ENCODE data around the gene LPAR3.

Gene LPAR3

GRCh38 chr1:84855168-84855567 is 37.8 kb downstream of the LPAR3 start:
- Histone ChIP-seq H3K27ac (ENCODE audit: low read length) (no peak overlapping the region), H3K4me3 (ENCODE audit: low read depth in 1 of 2, low read length in 2 of 2) (no peak overlapping the region), H3K4me1 (ENCODE audit: control insufficient read depth in 1 of 2, insufficient read depth in 2 of 2, low read length in 2 of 2) (no peaks in the 10 kb centered on the region), H3K27me3 (ENCODE audit: low read depth, low read length) (no peaks in the 10 kb centered on the region), H3K36me3 (ENCODE audit: control insufficient read depth in 1 of 2, insufficient read depth in 2 of 2, low read length in 2 of 2) (no peaks in the 10 kb centered on the region), H3K9me3 (ENCODE audit: control insufficient read depth in 1 of 2, low read length in 2 of 2) (no peaks in the 10 kb centered on the region)

GRCh38 chr1:84853741-84854721 is 39.0 kb downstream of the LPAR3 start:
- H3K9me3 ChIP-seq (ENCODE audit: control insufficient read depth in 1 of 2, low read length in 2 of 2) = no peaks in the 10 kb centered on the region
- no peaks in the 10 kb centered on the region for H3K4me1 ChIP-seq (ENCODE audit: control insufficient read depth in 1 of 2, insufficient read depth in 2 of 2, low read length in 2 of 2)
- H3K36me3 ChIP-seq (ENCODE audit: control insufficient read depth in 1 of 2, insufficient read depth in 2 of 2, low read length in 2 of 2) = no peaks in the 10 kb centered on the region
- H3K27ac ChIP-seq (ENCODE audit: low read length) = no peak overlapping the region
- H3K27me3 ChIP-seq (ENCODE audit: low read depth, low read length) = no peaks in the 10 kb centered on the region
- no peak overlapping the region for H3K4me3 ChIP-seq (ENCODE audit: low read depth in 1 of 2, low read length in 2 of 2)

GRCh38 chr1:84851839-84852238 is 41.2 kb downstream of the LPAR3 start:
- Histone ChIP-seq H3K27me3 (ENCODE audit: low read depth, low read length) (no peaks in the 10 kb centered on the region), H3K27ac (ENCODE audit: low read length) (no peak overlapping the region), H3K4me3 (ENCODE audit: low read depth in 1 of 2, low read length in 2 of 2) (no peak overlapping the region), H3K36me3 (ENCODE audit: control insufficient read depth in 1 of 2, insufficient read depth in 2 of 2, low read length in 2 of 2) (no peaks in the 10 kb centered on the region), H3K9me3 (ENCODE audit: control insufficient read depth in 1 of 2, low read length in 2 of 2) (no peaks in the 10 kb centered on the region), H3K4me1 (ENCODE audit: control insufficient read depth in 1 of 2, insufficient read depth in 2 of 2, low read length in 2 of 2) (peaks cover 0 to 9% of the 10 kb centered on the region in 2 donors)

GRCh38 chr1:84849357-84849975 is 43.5 kb downstream of the LPAR3 start:
- H3K27ac ChIP-seq (ENCODE audit: low read length) = no peak overlapping the region

GRCh38 chr1:84847253-84848250 is 45.5 kb downstream of the LPAR3 start:
- no peaks in the 10 kb centered on the region for H3K27me3 ChIP-seq (ENCODE audit: low read depth, low read length)
- H3K4me1 ChIP-seq (ENCODE audit: control insufficient read depth in 1 of 2, insufficient read depth in 2 of 2, low read length in 2 of 2) = peaks cover 0 to 9% of the 10 kb centered on the region in 2 donors
- H3K9me3 ChIP-seq (ENCODE audit: control insufficient read depth in 1 of 2, low read length in 2 of 2) = no peaks in the 10 kb centered on the region
- H3K27ac ChIP-seq (ENCODE audit: low read length) = no peak overlapping the region
- no peaks in the 10 kb centered on the region for H3K36me3 ChIP-seq (ENCODE audit: control insufficient read depth in 1 of 2, insufficient read depth in 2 of 2, low read length in 2 of 2)
- no peak overlapping the region for H3K4me3 ChIP-seq (ENCODE audit: low read depth in 1 of 2, low read length in 2 of 2)

More at GRCh38 chr1:84849357-84849975, 43.5 kb downstream of the LPAR3 start:
- Histone ChIP-seq H3K4me1 (ENCODE audit: control insufficient read depth in 1 of 2, insufficient read depth in 2 of 2, low read length in 2 of 2) (peaks cover 0 to 9% of the 10 kb centered on the region in 2 donors), H3K4me3 (ENCODE audit: low read depth in 1 of 2, low read length in 2 of 2) (no peak overlapping the region), H3K27me3 (ENCODE audit: low read depth, low read length) (no peaks in the 10 kb centered on the region), H3K36me3 (ENCODE audit: control insufficient read depth in 1 of 2, insufficient read depth in 2 of 2, low read length in 2 of 2) (no peaks in the 10 kb centered on the region), H3K9me3 (ENCODE audit: control insufficient read depth in 1 of 2, low read length in 2 of 2) (no peaks in the 10 kb centered on the region)

- no peaks in the 10 kb centered on the region for H3K36me3 ChIP-seq (ENCODE audit: control insufficient read depth in 1 of 2, insufficient read depth in 2 of 2, low read length in 2 of 2)
- no peak overlapping the region for H3K4me3 ChIP-seq (ENCODE audit: low read depth in 1 of 2, low read length in 2 of 2)
- peaks cover 0 to 9% of the 10 kb centered on the region in 2 donors for H3K4me1 ChIP-seq (ENCODE audit: control insufficient read depth in 1 of 2, insufficient read depth in 2 of 2, low read length in 2 of 2)
- H3K27ac ChIP-seq (ENCODE audit: low read length) = no peak overlapping the region
- H3K27me3 ChIP-seq (ENCODE audit: low read depth, low read length) = no peaks in the 10 kb centered on the region
- no peaks in the 10 kb centered on the region for H3K9me3 ChIP-seq (ENCODE audit: control insufficient read depth in 1 of 2, low read length in 2 of 2)
Observed at GRCh38 chr1:84846387-84846786, 46.6 kb downstream of the LPAR3 start.

- Histone ChIP-seq H3K4me3 (ENCODE audit: low read depth in 1 of 2, low read length in 2 of 2) (no peak overlapping the region), H3K36me3 (ENCODE audit: control insufficient read depth in 1 of 2, insufficient read depth in 2 of 2, low read length in 2 of 2) (no peaks in the 10 kb centered on the region), H3K4me1 (ENCODE audit: control insufficient read depth in 1 of 2, insufficient read depth in 2 of 2, low read length in 2 of 2) (peaks cover 0 to 9% of the 10 kb centered on the region in 2 donors), H3K9me3 (ENCODE audit: control insufficient read depth in 1 of 2, low read length in 2 of 2) (no peaks in the 10 kb centered on the region), H3K27ac (ENCODE audit: low read length) (no peak overlapping the region), H3K27me3 (ENCODE audit: low read depth, low read length) (no peaks in the 10 kb centered on the region)
Observed at GRCh38 chr1:84845357-84845756, 47.6 kb downstream of the LPAR3 start.

GRCh38 chr1:84844094-84844493 is 48.9 kb downstream of the LPAR3 start:
- Histone ChIP-seq H3K9me3 (ENCODE audit: control insufficient read depth in 1 of 2, low read length in 2 of 2) (no peaks in the 10 kb centered on the region), H3K36me3 (ENCODE audit: control insufficient read depth in 1 of 2, insufficient read depth in 2 of 2, low read length in 2 of 2) (no peaks in the 10 kb centered on the region), H3K4me3 (ENCODE audit: low read depth in 1 of 2, low read length in 2 of 2) (no peak overlapping the region), H3K27me3 (ENCODE audit: low read depth, low read length) (no peaks in the 10 kb centered on the region), H3K4me1 (ENCODE audit: control insufficient read depth in 1 of 2, insufficient read depth in 2 of 2, low read length in 2 of 2) (peaks cover 0 to 9% of the 10 kb centered on the region in 2 donors), H3K27ac (ENCODE audit: low read length) (no peak overlapping the region)

GRCh38 chr1:84842748-84843231 is 50.2 kb downstream of the LPAR3 start:
- no peaks in the 10 kb centered on the region for H3K27me3 ChIP-seq (ENCODE audit: low read depth, low read length)
- H3K4me1 ChIP-seq (ENCODE audit: control insufficient read depth in 1 of 2, insufficient read depth in 2 of 2, low read length in 2 of 2) = peaks cover 0 to 8% of the 10 kb centered on the region in 2 donors
- no peak overlapping the region for H3K27ac ChIP-seq (ENCODE audit: low read length)
- no peaks in the 10 kb centered on the region for H3K9me3 ChIP-seq (ENCODE audit: control insufficient read depth in 1 of 2, low read length in 2 of 2)
- H3K36me3 ChIP-seq (ENCODE audit: control insufficient read depth in 1 of 2, insufficient read depth in 2 of 2, low read length in 2 of 2) = no peaks in the 10 kb centered on the region
- no peak overlapping the region for H3K4me3 ChIP-seq (ENCODE audit: low read depth in 1 of 2, low read length in 2 of 2)

- H3K9me3 ChIP-seq (ENCODE audit: control insufficient read depth in 1 of 2, low read length in 2 of 2) = no peaks in the 10 kb centered on the region
- no peak overlapping the region for H3K4me3 ChIP-seq (ENCODE audit: low read depth in 1 of 2, low read length in 2 of 2)
- no peaks in the 10 kb centered on the region for H3K27me3 ChIP-seq (ENCODE audit: low read depth, low read length)
- no peaks in the 10 kb centered on the region for H3K4me1 ChIP-seq (ENCODE audit: control insufficient read depth in 1 of 2, insufficient read depth in 2 of 2, low read length in 2 of 2)
- no peaks in the 10 kb centered on the region for H3K36me3 ChIP-seq (ENCODE audit: control insufficient read depth in 1 of 2, insufficient read depth in 2 of 2, low read length in 2 of 2)
- H3K27ac ChIP-seq (ENCODE audit: low read length) = no peak overlapping the region
Observed at GRCh38 chr1:84841971-84842370, 51.0 kb downstream of the LPAR3 start.
